LNCaP clone FGC (cell line): Measurements from ENCODE around the gene GSTP1.
A peak's percentile ranks its signal among the peaks of the same experiment; 100 is the strongest.
"Not testable (repeated sequence)": the region's sequence is repeated elsewhere in the genome, so short reads cannot be mapped to it uniquely, and the experiment has no call there.

Source experiments
- DNase-seq: peaks from one replicate; pipeline ENCODE4 v3.0.0-alpha.2; 2011; ENCODE audit warnings: low read depth
- H3K4me3 ChIP-seq: 2 replicates; pipeline ENCODE4 v1.5.1; 2011; ENCODE audit warnings: mild to moderate bottlenecking, low read depth, low read length, control low read depth
- CTCF ChIP-seq: IDR thresholded peaks from 2 replicates; pipeline ENCODE4 v1.5.1; 2012; ENCODE audit warnings: mild to moderate bottlenecking; ENCODE audit not compliant: control insufficient read depth, insufficient read depth; ENCODE audit errors: extremely low read depth

The GSTP1 gene

GRCh38 chr11:67600324-67601029, 16.9 kb downstream of the GSTP1 start:
- no peak for TF ChIP-seq CTCF
- H3K4me3 ChIP-seq, result no peak overlapping the region
- no peak for DNase-seq

- TF ChIP-seq CTCF, result no peak
- no peak overlapping the region for H3K4me3 ChIP-seq
- no peak for DNase-seq
Observed at GRCh38 chr11:67601098-67601497, 17.5 kb downstream of the GSTP1 start.

- DNase-seq, H3K4me3 ChIP-seq: not testable (repeated sequence)
Observed at GRCh38 chr11:67604119-67604518, 20.5 kb downstream of the GSTP1 start.

- H3K4me3 ChIP-seq, result no peak overlapping the region
- no peak for DNase-seq
- no peak for TF ChIP-seq CTCF
Observed at GRCh38 chr11:67604815-67605214, 21.2 kb downstream of the GSTP1 start.

- H3K4me3 ChIP-seq, result no peak overlapping the region
- no peak for DNase-seq
- no peak for TF ChIP-seq CTCF
Observed at GRCh38 chr11:67605231-67606011, 21.8 kb downstream of the GSTP1 start.

- peak overlapping the region; percentile 100 for H3K4me3 ChIP-seq
Observed at GRCh38 chr11:67606093-67606491, 22.5 kb downstream of the GSTP1 start.

More at GRCh38 chr11:67606093-67606491, 22.5 kb downstream of the GSTP1 start:
- no peak for TF ChIP-seq CTCF
- DNase-seq, result no peak
